MM.1S (cell line): ENCODE measurements around the gene DRAM1.

Experiments used
- EZH2 ChIP-seq: fragments of 300-600 bp; sonication (generic); optimal IDR thresholded peaks from 2 replicates; pipeline ENCODE3; 2017; ENCODE audit warnings: low read depth, mild to moderate bottlenecking, antibody characterized with exemption, low read length, mixed read lengths
- EZH2phosphoT487 ChIP-seq: fragments of 300-600 bp; sonication (generic); IDR thresholded peaks from 2 replicates; pipeline ENCODE4 v1.6.1; 2018; ENCODE audit warnings: antibody characterized with exemption, low read length
- TF ChIP-seq, protein P1 (sequence below): fragments of 300-600 bp; sonication (generic); IDR thresholded peaks from 2 replicates; pipeline ENCODE4 v1.5.1; 2016; ENCODE audit warnings: antibody characterized with exemption, low read length, mixed read lengths

DNA sequence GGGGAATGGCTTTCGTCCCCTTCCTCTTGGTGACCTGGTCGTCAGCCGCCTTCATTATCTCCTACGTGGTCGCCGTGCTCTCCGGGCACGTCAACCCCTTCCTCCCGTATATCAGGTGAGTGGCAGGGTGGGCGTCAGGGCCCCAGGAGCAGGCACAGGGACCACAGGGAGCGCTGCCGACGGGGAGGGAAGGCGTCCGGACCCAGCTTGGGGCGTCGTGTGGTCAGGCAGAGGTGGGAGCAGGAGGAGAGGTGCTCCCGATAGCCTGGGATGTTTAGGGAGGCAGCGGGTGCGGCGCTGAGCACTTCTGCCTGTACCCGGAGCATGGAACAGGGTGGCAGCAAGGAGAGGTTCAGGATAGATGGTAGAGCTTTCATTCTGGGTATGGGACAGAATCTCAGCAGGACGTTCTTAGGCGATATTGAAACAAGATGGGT is 444 bp downstream of the DRAM1 start:
- TF ChIP-seq, protein P1, sequence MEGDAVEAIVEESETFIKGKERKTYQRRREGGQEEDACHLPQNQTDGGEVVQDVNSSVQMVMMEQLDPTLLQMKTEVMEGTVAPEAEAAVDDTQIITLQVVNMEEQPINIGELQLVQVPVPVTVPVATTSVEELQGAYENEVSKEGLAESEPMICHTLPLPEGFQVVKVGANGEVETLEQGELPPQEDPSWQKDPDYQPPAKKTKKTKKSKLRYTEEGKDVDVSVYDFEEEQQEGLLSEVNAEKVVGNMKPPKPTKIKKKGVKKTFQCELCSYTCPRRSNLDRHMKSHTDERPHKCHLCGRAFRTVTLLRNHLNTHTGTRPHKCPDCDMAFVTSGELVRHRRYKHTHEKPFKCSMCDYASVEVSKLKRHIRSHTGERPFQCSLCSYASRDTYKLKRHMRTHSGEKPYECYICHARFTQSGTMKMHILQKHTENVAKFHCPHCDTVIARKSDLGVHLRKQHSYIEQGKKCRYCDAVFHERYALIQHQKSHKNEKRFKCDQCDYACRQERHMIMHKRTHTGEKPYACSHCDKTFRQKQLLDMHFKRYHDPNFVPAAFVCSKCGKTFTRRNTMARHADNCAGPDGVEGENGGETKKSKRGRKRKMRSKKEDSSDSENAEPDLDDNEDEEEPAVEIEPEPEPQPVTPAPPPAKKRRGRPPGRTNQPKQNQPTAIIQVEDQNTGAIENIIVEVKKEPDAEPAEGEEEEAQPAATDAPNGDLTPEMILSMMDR = no peak
- no peak for TF ChIP-seq EZH2
- TF ChIP-seq EZH2phosphoT487 = no peak
